ENCODE data around the gene HYKK. TPM values are rescaled to one million over a fixed set of nuclear protein-coding genes. Genes with fewer than 3 reads are reported as not detected.
A peak's percentile ranks its signal among the peaks of the same experiment; 100 is the strongest.

Gene HYKK
- total and polyA plus RNA-seq, 10 of the 15 experiments (the other 5 are each of a cell fraction or from before 2014, with no cell fraction given) = 0.15 to 0.98 (median 0.49) TPM

DNA sequence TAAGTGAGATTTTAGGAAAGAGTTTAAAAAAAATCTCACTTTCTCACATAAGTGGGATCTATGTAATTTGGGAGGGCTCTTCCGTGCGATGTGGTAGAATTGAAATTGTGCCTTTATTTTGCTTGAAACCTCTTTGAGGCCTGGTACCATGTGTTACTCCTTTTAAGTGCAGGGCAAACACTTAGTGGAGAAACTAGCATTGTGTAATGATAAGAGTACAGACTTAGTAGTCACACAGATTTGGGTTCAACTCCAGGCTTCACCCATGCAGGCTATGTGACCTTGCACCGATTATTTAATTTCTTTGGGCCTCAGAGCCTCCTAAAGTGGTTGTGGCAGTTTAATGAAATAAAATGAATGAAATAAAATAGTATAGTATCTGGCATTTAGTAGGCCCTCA is 35.3 kb downstream of the HYKK start:
- Histone ChIP-seq H3K36me3 (ENCODE audit: control insufficient read depth in 2 of 2, insufficient read depth in 2 of 2, low read length in 1 of 2) (peaks cover 3 to 24% of the 10 kb centered on the region in 2 experiments), H3K27ac (ENCODE audit: control insufficient read depth, insufficient read depth) (no peak overlapping the region), H3K79me2 (ENCODE audit: control insufficient read depth, insufficient read depth, low read length) (peaks cover 41% of the 10 kb centered on the region), H3K9me3 (replicated peaks; ENCODE audit: control insufficient read depth, insufficient read depth, low read length) (no peaks in the 10 kb centered on the region), H3K4me2 (ENCODE audit: control insufficient read depth, insufficient read depth) (peak overlapping the region; percentile 58), H3K4me1 (ENCODE audit: control insufficient read depth, insufficient read depth, low read length) (peaks cover 3% of the 10 kb centered on the region; the same call in 1 of the 2 replicates), H3K4me3 (peak overlapping the region; percentile 71; the same call in 1 of the 2 replicates), H3K9ac (ENCODE audit: control insufficient read depth, insufficient read depth, low read length) (no peak overlapping the region), H4K20me1 (ENCODE audit: control insufficient read depth, insufficient read depth) (no peaks in the 10 kb centered on the region), H2AFZ (ENCODE audit: control insufficient read depth, low read depth, low read length) (no peak overlapping the region), H3K27me3 (replicated peaks in 1 of 2; ENCODE audit: control insufficient read depth in 2 of 2, insufficient read depth in 2 of 2, low read length in 1 of 2) (no peaks in the 10 kb centered on the region)
- CTCF ChIA-PET = interaction anchor here (0.7 kb wide), 2 partner anchors 30 to 235 kb away, joined by 3 read pairs; no protein-coding TSS in a partner anchor
- ATAC-seq = no peak
- no TSS peak for BruUV-seq (replicated peaks)
- 99% methylated on average over 3 of the region's 3 CpGs for WGBS (ENCODE audit: insufficient coverage, insufficient replicate concordance, low lambda C conversion rate, missing lambda C conversion rate)
- DNase-seq (ENCODE audit: low read depth, low spot score) = no peak
- no peak for FAIRE-seq
- RAD21 ChIA-PET (ENCODE audit: unreplicated experiment) = interaction anchor here (0.7 kb wide), 1 partner anchor 23 kb away, joined by 3 read pairs; no protein-coding TSS in a partner anchor
- SMC1A ChIA-PET (ENCODE audit: uncharacterized antibody, unreplicated experiment) = interaction anchor here (1.3 to 6.1 kb wide), 3 partner anchors 11 to 24 kb away, joined by 4 to 47 read pairs (median 19); partner anchors contain the start of gene CHRNA5
- POLR2A ChIA-PET = interaction anchor here (0.9 to 1.9 kb wide), 3 partner anchors 7 to 23 kb away, joined by 3 to 5 read pairs (median 5); partner anchors contain the start of gene CHRNA5
- in situ Hi-C loops (cut with MboI) (no loop called here), intact Hi-C loops (cut with micrococcal nuclease; ENCODE audit: unreplicated experiment) (no loop called here)
- no peak for TF ChIP-seq YBX1 (IDR thresholded peaks at IDR 0.05)
- no peak for TF ChIP-seq CHD1 (IDR thresholded peaks at IDR 0.05; ENCODE audit: low read depth, low read length)
- no peak for TF ChIP-seq IRF4 (IDR thresholded peaks at IDR 0.05; ENCODE audit: low read depth, low read length)
- no peak for TF ChIP-seq YY1 (IDR thresholded peaks at IDR 0.05; ENCODE audit: low read depth, low read length)
- no peak for TF ChIP-seq ZBTB4 (CRISPR knock-in tag; IDR thresholded peaks at IDR 0.05)
- TF ChIP-seq WRNIP1 (IDR thresholded peaks at IDR 0.05; ENCODE audit: borderline replicate concordance, low read depth, low read length) = no peak
- TF ChIP-seq MAX (IDR thresholded peaks at IDR 0.05; ENCODE audit: low read depth, low read length) = no peak
- no peak for TF ChIP-seq ZNF217 (IDR thresholded peaks at IDR 0.05)
- TF ChIP-seq ZBED1 (IDR thresholded peaks at IDR 0.05; ENCODE audit: borderline replicate concordance) = no peak
- no peak for TF ChIP-seq SREBF2 (IDR thresholded peaks at IDR 0.05; ENCODE audit: low read length)
- no peak for TF ChIP-seq MTA2 (IDR thresholded peaks at IDR 0.05; ENCODE audit: low read depth)
- no peak for TF ChIP-seq POLR2AphosphoS5 (IDR thresholded peaks at IDR 0.05; ENCODE audit: low read length)
- TF ChIP-seq ASH2L (IDR thresholded peaks at IDR 0.05; ENCODE audit: borderline replicate concordance, low read depth) = no peak
- no peak for TF ChIP-seq PKNOX1 (IDR thresholded peaks at IDR 0.05)
- no peak for TF ChIP-seq LARP7 (IDR thresholded peaks at IDR 0.05)
- TF ChIP-seq, protein P1, sequence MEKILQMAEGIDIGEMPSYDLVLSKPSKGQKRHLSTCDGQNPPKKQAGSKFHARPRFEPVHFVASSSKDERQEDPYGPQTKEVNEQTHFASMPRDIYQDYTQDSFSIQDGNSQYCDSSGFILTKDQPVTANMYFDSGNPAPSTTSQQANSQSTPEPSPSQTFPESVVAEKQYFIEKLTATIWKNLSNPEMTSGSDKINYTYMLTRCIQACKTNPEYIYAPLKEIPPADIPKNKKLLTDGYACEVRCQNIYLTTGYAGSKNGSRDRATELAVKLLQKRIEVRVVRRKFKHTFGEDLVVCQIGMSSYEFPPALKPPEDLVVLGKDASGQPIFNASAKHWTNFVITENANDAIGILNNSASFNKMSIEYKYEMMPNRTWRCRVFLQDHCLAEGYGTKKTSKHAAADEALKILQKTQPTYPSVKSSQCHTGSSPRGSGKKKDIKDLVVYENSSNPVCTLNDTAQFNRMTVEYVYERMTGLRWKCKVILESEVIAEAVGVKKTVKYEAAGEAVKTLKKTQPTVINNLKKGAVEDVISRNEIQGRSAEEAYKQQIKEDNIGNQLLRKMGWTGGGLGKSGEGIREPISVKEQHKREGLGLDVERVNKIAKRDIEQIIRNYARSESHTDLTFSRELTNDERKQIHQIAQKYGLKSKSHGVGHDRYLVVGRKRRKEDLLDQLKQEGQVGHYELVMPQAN (conservative IDR thresholded peaks at IDR 0.05) = no peak
- no peak for TF ChIP-seq PAX5 (IDR thresholded peaks at IDR 0.05; ENCODE audit: borderline replicate concordance, low read depth, low read length)
- no peak for TF ChIP-seq RELA (IDR thresholded peaks at IDR 0.05; ENCODE audit: borderline replicate concordance, partially characterized antibody)
- no peak for TF ChIP-seq TARDBP (IDR thresholded peaks at IDR 0.05; ENCODE audit: borderline replicate concordance)

Data from GM12878 (cell line).